Amniotic stem cell (primary cell): Measurements from ENCODE around the gene KMT2D.
"Not testable (repeated sequence)": the region's sequence is repeated elsewhere in the genome, so short reads cannot be mapped to it uniquely, and the experiment has no call there.

ENCODE experiments used
- DNase-seq: peaks from one replicate; lab custom pipeline; 2025; lab: John Stamatoyannopoulos, UW

The KMT2D gene

DNA sequence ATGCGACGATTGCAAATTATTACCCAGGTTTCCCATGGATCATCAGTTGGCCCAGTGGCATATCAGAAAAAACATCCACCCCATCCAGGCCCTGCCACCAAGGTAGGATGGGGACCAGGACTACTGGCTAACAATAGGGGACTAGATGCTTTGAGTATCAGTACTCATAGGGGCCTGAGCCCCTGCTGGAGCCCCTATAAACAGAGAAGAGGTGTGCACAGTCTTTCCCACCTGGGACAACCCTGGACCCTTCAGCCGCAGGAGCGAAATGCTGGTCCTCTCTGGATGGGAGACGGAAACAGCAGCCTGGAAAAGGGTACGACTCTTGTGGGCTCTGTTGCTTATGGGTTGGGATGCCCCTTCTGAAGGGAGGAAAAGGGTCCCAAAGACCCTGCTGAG is 28.3 kb upstream of the KMT2D start:
- no peak for DNase-seq

DNA sequence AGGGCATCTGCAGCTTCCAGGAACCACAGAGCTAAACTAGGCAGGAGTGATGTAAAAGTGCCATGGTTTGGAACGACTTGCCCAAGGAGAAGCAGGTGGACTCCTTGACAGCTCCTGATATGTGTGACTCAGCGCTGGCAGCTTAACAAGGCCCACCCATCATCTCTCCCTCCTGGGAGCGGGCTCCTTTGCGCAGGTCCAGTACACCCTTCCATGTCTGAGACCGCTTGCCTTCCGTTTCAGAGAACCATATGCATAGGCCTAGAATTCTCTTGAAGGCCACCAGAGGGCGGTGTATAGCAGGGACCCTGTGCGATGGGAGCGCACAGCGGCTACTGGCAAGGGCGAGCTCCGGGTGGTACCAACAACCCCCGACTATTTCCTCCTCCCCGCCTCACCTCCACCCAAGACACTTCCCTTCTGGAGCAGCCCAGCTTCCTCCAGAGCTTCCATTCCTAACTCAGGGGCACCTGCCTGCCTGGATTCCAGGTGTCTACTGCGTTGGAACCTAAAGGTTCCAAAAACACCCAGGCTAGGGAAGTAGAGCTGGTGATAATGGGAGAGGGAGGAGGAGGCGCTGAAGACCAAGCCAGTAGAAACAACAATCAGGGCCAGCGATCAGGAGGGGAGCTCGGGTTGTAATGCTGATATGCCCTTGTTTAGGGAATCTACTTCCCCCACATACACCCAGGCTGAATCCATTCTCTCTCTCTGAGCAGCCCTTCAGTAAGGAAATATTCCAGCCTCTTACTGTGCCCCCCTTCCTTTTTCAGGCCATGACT is 27.7 kb upstream of the KMT2D start:
- DNase-seq: peak; percentile 78

DNA sequence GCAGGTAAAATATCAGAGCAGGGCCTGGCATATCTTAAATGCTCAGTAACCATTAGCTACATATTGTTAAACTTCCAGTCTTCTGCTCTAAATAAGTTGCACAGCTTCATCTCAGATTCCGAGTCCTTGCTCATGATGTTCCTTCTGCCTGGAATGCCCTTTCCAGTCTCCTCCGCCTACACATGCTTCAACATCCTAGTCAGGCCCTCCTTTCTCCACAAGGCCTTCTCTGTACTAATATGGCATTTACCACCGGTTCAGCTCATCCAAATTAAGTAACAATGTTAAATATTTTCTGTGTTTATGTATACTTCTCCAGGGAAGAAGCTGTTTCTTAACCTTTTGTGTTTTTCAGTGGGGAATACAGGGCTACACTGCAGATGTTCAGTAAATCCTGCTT is 25.5 kb upstream of the KMT2D start:
- DNase-seq: no peak

DNA sequence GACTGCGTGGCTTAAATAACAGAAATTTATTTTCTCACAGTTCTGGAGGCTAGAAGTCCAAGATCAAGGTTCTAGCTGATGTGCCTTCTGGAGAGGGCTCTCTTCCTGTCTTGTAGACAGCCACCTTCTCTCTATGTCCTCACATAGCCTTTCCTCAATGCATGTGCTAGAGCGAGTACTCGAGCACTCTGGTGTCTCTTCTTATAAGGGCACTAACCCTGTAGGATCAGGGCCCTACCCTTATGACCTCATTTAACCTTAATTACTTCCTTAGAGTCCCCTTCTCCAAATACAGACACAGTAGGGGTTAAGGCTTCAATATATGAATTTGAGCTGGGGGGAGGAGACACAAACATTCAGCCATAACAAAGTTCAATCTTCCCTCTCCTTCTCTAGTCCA is 23.8 kb upstream of the KMT2D start:
- no peak for DNase-seq

DNA sequence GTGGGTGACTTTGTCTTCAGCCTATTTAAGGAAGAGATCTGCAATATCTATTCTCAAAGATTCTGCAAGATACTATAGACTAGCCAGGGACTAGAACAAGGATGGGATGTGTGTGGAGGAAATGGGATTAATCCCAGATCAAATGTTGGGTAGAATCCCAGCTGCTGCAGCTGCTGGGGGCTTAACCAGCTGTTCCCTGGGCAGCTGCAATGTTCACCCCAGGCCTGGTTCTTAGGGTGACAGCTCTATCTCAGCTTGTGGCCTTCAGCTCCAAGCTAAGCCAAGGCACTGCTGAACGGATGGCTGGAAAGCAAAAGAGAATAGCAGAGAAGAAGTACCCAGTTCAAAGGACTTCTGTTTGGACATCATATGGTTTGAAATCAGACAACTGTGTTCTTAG is 19.2 kb upstream of the KMT2D start:
- DNase-seq: no peak

DNA sequence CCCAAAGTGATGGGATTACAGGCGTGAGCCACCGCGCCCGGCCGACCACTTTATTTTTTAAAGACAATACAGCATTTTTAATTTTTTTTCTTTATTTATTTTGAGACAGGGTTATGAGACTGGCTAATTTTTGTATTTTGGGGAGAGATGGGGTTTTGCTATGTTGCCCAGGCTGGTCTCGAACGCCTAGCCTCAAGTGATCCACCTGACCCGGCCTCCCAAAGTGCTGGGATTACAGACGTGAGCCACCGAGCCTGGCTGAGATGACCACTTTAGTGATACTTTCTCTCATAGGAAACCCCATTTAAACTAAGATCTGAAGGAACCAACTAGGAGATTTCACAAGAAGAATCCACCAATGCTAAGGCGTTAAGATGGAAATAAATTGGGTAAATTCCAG is 10.4 kb upstream of the KMT2D start:
- DNase-seq: no peak

DNA sequence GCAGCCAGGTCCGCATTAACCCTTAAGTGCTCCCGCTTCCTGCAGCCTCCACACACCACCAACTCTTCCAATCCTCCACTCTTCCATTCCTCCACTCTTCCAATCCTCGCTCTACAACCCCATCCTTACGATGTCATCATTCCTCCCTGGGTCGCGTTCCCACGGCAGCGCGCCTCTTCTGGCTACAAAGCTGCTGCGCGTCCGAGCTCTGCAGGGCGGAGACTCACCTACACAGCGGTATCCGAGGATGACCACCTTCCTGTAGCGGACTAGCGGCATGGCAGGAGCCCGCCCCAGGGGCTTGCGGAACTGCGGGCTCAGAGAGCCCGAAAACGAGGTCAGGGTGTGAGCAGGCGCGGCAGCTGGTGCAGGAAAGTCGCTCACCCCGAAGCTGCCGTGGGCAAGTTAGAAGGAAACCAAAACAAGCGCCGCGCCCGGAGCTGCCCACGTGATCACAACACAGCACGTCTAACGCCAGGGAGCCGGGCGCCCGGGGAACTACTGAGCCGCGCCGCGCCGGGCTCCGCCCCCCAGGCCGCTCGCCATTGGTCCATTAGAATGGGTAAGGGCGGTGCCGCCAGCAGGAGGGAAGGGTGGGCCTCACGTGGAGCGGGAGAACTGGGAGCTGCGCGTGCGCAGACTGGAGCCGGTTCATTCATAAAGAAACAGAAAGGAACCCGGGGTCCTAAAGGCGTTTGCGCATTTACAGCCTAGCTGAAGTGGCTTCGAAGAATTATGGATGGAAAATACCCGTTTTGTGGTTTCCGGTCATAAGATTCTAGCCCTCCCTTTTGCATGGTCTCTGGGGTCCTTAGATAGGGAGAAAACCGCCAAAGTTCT is 9.1 kb upstream of the KMT2D start, which contains the start of gene RHEBL1:
TSS of gene RHEBL1 (minus strand) at position 473 of the 840 bp plus-strand sequence. CDS start at position 279, 194 bp downstream.
- peak; percentile 95 for DNase-seq

DNA sequence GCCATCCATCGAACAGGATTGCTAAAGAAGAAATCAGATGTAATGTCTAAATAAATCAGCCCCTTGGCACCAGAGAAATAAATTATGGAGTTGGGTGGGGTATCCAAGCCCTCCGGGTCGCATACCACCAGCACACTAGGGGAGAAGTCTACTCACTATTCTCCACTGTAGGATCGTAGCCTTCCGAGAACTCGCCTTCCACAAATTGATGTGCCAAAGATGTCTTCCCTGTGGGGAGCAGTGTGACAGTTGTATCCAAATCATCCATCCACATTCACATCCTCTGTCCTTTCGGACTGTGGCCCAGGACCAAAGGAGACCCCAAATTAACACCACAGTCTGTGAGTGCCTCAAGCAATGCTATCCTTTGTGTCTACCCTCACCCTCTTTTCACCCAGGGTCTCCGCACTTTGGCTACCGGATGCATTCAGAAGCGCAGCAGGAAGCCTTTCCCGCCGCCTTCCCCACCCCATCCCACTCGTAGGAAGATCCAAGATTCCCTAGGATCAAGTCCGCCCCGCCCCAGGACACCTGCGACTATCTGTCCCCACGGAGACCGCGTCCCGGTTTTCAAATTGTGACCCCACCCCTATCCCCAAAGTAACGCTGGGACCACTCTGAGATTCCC is 8.4 kb upstream of the KMT2D start:
- no peak for DNase-seq

DNA sequence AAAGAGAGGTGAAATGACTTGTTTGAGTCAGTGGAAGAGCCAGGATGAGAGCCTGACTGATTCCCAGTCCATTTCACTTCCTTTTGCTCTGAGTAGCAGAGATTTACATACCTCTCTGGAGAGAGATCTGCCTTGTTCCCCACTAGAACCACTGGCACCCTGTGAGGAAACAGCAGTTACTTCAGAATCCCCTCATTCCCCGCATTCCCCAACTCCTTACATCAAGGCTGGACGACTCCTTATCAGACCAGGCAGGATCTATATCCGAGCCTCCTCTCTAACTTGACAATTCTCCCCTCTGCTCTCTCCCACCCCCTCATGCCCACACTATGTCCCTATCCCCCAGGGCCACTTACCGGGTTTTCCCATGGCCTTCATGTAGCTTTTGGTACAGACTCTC is 5.5 kb upstream of the KMT2D start:
- DNase-seq: no peak

DNA sequence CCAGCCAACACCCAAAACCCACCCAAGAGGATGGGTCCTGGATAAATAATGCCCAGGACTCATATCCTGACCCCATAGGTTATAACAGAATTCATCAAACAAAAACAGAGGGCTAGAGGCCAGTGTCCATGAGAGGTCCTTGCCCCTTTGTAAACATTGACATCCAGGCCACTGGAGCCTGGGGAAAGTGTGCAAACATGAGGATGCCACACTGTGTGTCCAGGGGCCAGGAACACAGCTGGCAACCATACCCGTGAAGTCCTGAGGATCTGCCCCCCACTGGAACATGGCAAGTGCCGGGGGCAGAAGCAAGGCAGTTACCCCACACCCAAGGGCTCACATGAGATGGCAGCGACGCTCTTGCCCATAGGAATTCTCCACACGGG is 4.2 kb upstream of the KMT2D start:
- no peak for DNase-seq

DNA sequence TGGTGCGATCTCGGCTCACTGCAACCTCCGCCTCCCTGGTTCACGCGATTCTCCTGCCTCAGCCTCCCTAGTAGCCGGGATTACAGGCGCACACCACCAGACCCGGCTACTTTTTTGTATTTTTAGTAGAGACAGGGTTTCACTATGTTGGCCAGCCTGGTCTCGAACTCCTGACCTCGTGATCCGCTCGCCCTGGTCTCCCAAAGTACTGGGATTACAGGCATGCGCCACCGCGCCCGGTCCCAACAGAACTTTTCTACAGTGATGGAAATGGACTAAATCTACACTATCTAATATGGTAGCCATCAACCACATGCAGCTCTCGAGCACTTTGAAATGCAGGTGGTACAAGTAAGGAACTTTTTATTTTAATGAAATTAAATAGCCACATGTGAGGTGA is 1.3 kb upstream of the KMT2D start:
- DNase-seq: not testable (repeated sequence)

DNA sequence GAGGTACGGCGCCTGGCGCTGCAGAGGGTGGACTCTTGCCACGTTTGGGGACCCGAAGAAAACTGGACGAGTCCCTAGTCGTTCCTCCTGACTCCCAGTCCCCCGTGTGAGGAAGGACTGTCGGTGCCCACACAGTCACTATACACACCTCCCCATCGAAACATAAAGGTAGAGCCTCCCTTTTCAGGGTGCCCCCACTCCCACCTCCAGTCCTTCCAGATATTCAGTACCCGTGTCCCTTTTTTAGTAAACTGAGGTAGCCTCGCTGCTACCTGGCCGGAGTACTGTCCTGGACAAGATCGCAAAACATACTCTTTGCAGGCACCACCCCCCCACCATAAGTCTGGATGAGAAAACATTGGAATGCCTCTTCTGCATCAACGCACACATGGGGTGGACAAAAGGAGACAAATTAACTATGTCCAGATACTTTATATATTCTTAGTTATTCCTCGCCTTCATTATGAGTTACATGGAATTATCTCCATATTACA is 610 bp upstream of the KMT2D start:
- DNase-seq: no peak

DNA sequence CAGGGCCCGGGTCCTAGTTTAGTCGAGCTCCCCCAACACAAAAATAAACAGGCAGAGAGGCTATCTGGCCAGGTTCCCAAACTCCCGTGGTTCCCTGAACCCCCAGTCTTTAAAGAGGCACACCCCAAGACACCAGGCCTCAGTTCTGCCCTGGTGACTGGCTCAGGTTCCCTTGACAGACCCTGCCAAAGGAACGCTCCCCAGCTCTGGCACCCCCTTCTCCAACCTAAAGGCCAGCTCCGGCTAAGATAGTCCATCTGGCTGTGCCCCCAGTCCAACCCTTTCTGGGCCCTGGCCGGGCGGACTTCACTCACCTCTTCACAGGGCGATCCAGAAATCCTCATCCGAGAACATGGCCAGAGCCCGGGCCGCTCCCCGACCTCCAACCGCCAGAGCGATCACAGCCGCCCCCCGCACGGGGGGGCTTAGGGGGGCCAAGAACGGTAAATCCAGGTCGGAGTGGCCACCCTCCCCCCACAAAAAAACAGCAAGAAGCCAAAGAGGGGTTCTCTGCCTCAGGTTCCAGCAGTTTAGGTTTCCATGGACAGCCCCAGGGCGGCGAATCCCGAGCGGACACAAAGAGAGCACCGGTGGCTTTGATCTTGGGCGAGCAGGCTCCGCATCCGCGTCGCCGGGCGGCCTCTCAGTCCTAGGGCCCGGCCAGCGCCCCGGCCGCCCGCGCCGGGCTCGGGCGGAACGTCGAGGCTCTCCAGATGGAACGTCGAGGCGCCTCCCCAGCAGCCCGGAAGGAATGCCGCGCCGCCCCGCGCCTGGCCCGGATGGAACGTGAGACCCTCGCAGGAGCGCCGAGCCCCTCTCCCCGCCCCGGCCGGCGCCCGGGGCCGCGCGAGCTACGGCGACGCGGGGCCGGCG is 1.1 kb downstream of the KMT2D start:
- no peak for DNase-seq

DNA sequence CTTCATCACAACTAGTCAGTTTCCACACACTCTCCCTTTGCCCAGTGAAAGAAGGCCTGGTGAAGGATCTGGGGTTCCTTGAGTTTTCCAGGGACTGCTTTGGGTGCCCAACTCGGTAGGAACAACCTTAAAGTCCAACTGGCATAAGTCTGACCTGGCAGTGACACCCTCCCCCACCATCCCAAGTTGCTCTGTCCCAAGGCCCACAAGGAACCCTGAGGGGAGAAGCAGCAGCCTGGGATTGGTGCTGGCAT is 1.6 kb downstream of the KMT2D start:
- DNase-seq: no peak

DNA sequence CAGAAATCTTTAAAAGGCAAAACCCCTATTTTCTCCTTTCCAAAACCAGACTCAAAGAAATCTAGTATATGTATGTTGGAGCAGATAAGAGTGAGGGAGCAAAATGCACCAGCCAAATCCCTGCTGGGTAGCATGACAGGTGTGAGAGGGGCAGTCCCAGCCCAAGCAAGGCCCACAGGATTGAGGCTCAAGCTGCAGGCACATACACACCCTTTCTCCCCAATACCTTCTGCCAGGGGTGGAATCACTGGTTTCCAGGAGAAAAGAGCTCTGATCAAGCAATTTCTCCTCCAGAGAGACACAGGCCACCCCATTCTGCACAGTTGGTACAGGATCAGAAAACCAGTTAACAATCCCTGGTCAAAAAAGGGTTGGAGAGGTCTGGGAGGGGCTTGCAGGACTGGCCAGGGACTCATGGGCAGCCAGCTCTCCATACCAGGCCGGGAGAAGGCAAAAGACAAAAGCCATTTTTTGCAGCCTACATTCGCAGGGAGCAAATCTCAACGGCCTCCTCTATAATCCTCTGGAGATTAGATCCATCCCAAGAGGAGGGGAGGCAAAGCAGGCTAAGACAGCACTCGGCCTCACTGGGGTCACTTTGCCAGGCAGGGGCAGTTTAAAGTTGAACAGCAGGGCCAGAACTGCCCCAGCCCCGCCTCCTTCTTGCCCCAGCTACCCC is 2.1 kb downstream of the KMT2D start:
- no peak for DNase-seq

DNA sequence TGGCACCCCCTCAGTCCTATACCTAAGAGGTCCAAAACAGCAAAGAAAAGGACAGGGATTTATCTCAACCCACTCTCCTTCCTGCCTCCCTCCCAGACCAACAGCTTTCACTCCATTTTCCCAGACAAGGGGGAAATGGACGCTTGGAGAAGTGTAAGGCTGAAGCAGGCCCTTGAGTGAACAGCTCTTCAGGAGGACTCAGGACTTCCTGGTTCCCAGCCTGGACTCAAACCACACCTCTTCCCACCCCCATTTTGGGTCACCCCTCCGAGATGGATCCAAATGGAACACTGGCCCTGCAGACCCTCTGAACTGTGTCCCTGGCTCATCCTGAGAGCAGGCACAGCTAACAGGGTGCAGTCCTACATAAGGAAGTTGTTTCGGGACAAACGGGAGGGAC is 2.7 kb downstream of the KMT2D start:
- DNase-seq: no peak

DNA sequence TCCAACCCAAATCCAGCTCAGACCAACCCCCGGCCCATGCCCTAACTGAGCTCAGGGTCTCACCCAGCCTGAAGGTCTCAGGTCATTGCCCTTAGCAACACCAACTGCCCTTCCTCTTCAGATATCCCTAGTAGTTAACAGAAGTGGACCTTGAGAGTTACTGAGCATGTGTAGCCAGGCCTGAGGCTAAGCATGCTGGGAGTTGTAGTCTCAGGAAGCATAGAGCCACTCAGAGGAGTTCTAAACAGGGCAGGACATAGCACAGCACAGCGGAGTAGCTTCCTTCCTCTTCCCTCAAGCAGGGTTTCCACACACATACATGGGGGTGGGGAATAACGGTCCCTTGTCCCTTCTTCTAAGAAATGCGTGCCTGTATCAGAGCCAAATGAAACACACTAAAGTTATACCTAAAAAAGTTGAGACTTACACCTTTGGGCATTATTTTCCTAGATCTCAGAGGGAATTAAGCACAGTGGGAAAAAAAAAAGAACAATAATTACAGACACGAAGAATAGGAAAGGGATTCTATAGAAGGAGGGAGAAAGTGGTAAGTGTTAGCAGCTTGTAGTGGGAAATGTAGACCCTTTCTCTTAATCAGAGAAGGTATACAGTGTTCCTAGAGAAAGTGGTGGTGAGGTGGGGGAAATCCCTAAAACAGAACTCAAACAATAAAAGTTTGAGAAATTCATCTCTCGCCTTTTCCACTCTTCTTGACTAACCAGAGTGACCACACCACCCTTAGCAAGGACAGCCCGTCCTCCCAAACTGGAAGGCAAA is 4.4 kb downstream of the KMT2D start:
- peak; percentile 36 for DNase-seq

DNA sequence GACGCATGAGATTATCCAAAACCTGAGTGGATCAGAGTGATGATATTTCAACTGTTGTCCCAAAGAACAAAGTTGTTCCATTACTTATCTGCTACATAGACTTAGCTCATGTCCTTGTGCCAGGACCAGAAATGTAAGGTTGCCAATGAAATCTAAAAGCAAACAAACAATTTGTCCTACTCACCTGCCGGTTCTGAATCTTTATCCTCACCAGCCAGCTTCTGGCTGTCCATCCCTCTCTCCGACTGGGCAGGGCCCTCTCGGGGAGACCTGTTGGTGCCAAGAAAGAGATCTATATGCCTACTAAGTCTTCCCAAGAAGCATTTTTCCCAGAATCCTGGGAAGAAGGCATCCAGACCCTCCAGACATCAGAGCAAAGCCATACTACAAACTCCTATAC is 5.5 kb downstream of the KMT2D start:
- DNase-seq: no peak

DNA sequence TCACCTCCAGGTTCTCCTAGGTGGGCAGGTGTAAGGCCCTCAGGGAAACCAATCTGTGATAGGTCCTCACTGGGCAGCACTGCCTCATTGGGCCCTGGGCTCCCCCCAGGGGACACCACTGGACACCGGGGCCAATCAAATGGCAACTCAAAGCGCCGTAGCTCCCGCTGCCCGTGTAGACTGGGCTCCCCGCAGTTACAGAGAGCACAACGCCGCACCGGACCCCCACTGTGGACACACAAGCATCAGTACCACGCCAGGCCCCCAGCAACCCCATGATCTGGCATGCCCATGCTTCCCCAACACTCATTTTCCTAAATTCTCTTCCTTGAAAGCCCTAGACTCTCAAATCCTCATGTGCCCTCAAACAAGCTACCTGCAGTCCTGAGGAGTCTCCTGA is 6.1 kb downstream of the KMT2D start:
- DNase-seq: no peak

DNA sequence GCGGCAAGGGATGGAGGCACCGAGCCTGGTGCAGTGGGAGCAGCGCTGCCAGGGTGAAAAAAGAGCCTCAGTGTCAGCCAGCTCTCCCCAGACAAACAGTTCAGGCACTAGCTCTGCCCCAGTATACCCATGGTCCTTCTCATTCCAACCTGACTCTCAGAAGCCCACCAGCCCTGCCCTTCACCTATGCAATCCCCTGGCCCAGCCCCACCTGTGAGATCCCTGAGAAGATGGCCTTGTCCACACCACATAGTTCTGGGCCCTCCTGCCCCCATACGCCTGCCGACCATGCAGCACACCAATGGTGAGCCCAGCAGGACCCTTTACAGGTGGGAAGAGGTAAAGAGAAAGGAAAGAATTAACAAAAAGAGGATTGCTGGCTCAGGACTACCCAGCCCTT is 6.5 kb downstream of the KMT2D start:
- no peak for DNase-seq
